ENCODE data around the gene BAAT.

The BAAT gene

GRCh38 chr9:101312661-101313060 is 72.1 kb downstream of the BAAT start:
- no peak for DNase-seq (ENCODE audit: low read depth)
- TF ChIP-seq CTCF (IDR thresholded peaks at IDR 0.05; ENCODE audit: low read depth, low read length): no peak
- TF ChIP-seq MAX (IDR thresholded peaks at IDR 0.05; ENCODE audit: low read depth, low read length): no peak
- no peak for TF ChIP-seq MYC (IDR thresholded peaks at IDR 0.05; ENCODE audit: low read depth, low read length)
- no peak for TF ChIP-seq POLR2A (IDR thresholded peaks at IDR 0.05; ENCODE audit: extremely low read depth, insufficient read length)
- no peak overlapping the region for H3K4me3 ChIP-seq (ENCODE audit: low read depth, low read length)

- no peak overlapping the region for H3K4me3 ChIP-seq (ENCODE audit: low read depth, low read length)
- DNase-seq (ENCODE audit: low read depth): peak; percentile 80
- no peak for TF ChIP-seq MAX (IDR thresholded peaks at IDR 0.05; ENCODE audit: low read depth, low read length)
- TF ChIP-seq CTCF (IDR thresholded peaks at IDR 0.05; ENCODE audit: low read depth, low read length): peak; percentile 29
These were observed 72.9 kb downstream of the BAAT start for GRCh38 chr9:101311758-101312420.

GRCh38 chr9:101311191-101311590 is 73.6 kb downstream of the BAAT start:
- DNase-seq (ENCODE audit: low read depth): no peak
- no peak overlapping the region for H3K4me3 ChIP-seq (ENCODE audit: low read depth, low read length)
- TF ChIP-seq MAX (IDR thresholded peaks at IDR 0.05; ENCODE audit: low read depth, low read length) (no peak), MYC (IDR thresholded peaks at IDR 0.05; ENCODE audit: low read depth, low read length) (no peak), POLR2A (IDR thresholded peaks at IDR 0.05; ENCODE audit: extremely low read depth, insufficient read length) (no peak), CTCF (IDR thresholded peaks at IDR 0.05; ENCODE audit: low read depth, low read length) (no peak)

Data from NB4 (cell line).